Glutamatergic neuron (in vitro differentiated cells): ENCODE results near the gene SUCLG1. TPM values are rescaled to one million over a fixed set of nuclear protein-coding genes. Genes with fewer than 3 reads are reported as not detected.

ENCODE experiments used
- DNase-seq: peaks from one replicate; pipeline ENCODE4 v3.0.0; 2022
- H3K27ac Mint-ChIP-seq: one replicate; pipeline ENCODE4 v1.8.0; 2020; ENCODE audit warnings: mild to moderate bottlenecking, mixed read lengths, inconsistent platforms; ENCODE audit not compliant: unreplicated experiment
- H3K27me3 Mint-ChIP-seq: one replicate; pipeline ENCODE4 v1.8.0; 2020; ENCODE audit warnings: mild to moderate bottlenecking, moderate library complexity, mixed read lengths, inconsistent platforms; ENCODE audit not compliant: unreplicated experiment
- H3K36me3 Mint-ChIP-seq: one replicate; pipeline ENCODE4 v1.8.0; 2020; ENCODE audit warnings: mild to moderate bottlenecking, mixed read lengths, inconsistent platforms; ENCODE audit not compliant: unreplicated experiment
- H3K4me1 Mint-ChIP-seq: one replicate; pipeline ENCODE4 v1.8.0; 2020; ENCODE audit warnings: mild to moderate bottlenecking, low read depth, mixed read lengths, inconsistent platforms; ENCODE audit not compliant: unreplicated experiment
- H3K4me3 Mint-ChIP-seq: one replicate; pipeline ENCODE4 v1.8.0; 2020; ENCODE audit warnings: mild to moderate bottlenecking, mixed read lengths, inconsistent platforms; ENCODE audit not compliant: unreplicated experiment
- H3K9me3 Mint-ChIP-seq: one replicate; pipeline ENCODE4 v1.8.0; 2020; ENCODE audit warnings: mild to moderate bottlenecking, moderate library complexity, mixed read lengths, inconsistent platforms; ENCODE audit not compliant: unreplicated experiment
- CTCF ChIP-seq: fragments of 200-600 bp; sonication (generic); IDR thresholded peaks from one replicate; pipeline ENCODE4 v1.5.0; 2021; ENCODE audit not compliant: partially characterized antibody, unreplicated experiment
- total RNA-seq: library from RNA; stranded (reverse); fragmentation: NEBNext Ultra II Directional; extraction: Animal tissue kit (Norgen Biotek cat#: 25700); gene quantifications from one replicate; pipeline ENCODE4 v1.2.1, GENCODE V29; 2021; ENCODE audit not compliant: unreplicated experiment

SUCLG1 gene
- total RNA-seq, 1 donor from 2014 or later, result 68.5 TPM

- no peaks in the 10 kb centered on the region for H3K9me3 Mint-ChIP-seq
- no peak for TF ChIP-seq CTCF
Measured at GRCh38 chr2:84389794-84390193, 69.3 kb downstream of the SUCLG1 start.

DNA sequence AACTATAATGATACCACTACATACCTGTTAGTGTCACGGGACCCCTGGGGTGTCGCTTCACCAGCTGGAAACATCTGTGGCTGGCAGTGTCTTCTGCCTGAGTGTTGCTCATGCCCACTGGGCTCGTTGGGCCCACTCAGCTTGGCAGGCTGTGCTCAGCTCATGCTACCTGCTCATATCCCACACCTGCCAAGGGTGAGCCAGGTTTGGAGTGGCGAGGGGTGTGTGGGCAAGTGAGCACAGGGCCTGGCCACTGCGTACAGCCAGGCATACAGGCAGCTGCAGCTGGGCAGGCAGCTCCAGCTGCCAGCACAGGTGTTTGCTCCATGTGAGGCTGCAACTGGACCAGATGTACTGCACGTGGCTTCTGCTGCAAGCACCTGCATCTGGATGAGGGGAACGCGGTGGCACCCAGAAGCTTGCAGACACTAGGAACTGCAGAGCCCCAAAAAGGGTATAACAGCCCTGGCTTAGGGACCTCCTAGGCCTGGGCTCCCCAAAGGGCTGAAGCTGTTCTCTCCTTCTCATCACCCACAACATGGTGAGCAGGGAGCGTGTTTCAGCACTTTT, 70.1 kb downstream of the SUCLG1 start:
- no peak for DNase-seq
- H3K27ac Mint-ChIP-seq, result no peak overlapping the region
- no peaks in the 10 kb centered on the region for H3K27me3 Mint-ChIP-seq
- H3K4me3 Mint-ChIP-seq, result no peak overlapping the region
- H3K4me1 Mint-ChIP-seq, result no peaks in the 10 kb centered on the region
- H3K9me3 Mint-ChIP-seq, result no peaks in the 10 kb centered on the region
- no peak for TF ChIP-seq CTCF
- H3K36me3 Mint-ChIP-seq, result peaks cover 13% of the 10 kb centered on the region

More at GRCh38 chr2:84389794-84390193, 69.3 kb downstream of the SUCLG1 start:
- Mint-ChIP-seq H3K4me1 (no peaks in the 10 kb centered on the region), H3K27ac (no peak overlapping the region), H3K27me3 (no peaks in the 10 kb centered on the region), H3K36me3 (peaks cover 13% of the 10 kb centered on the region), H3K4me3 (no peak overlapping the region)
- no peak for DNase-seq

DNA sequence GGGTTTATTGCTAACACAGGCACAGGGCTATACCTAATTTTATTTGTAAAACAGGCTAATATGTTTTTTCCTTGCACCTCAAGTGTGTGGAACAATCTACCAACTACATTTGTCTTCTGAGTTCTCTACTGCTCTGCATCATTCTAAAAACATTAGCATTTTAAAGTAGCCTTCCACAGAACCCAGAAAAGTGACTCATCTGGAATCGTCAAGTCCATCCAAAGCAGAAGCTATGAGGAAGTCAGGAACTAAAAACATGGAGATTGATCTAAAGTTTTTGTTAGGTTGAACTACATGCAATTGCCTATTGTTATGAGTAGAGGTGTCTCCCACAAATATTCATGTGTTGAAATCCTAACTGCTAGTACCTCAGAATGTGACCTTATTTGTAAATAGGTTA, 70.9 kb downstream of the SUCLG1 start:
- no peaks in the 10 kb centered on the region for H3K27me3 Mint-ChIP-seq
- peaks cover 3% of the 10 kb centered on the region for H3K9me3 Mint-ChIP-seq
- DNase-seq, result no peak
- no peaks in the 10 kb centered on the region for H3K4me1 Mint-ChIP-seq
- H3K4me3 Mint-ChIP-seq, result no peak overlapping the region
- H3K27ac Mint-ChIP-seq, result no peak overlapping the region
- peaks cover 13% of the 10 kb centered on the region for H3K36me3 Mint-ChIP-seq
- no peak for TF ChIP-seq CTCF

- TF ChIP-seq CTCF, result no peak
- Mint-ChIP-seq H3K36me3 (peaks cover 7% of the 10 kb centered on the region), H3K4me3 (no peak overlapping the region), H3K27me3 (no peaks in the 10 kb centered on the region), H3K9me3 (peaks cover 3% of the 10 kb centered on the region), H3K4me1 (no peaks in the 10 kb centered on the region), H3K27ac (no peak overlapping the region)
- no peak for DNase-seq
Measured at GRCh38 chr2:84386336-84387040, 72.6 kb downstream of the SUCLG1 start.

- no peaks in the 10 kb centered on the region for H3K27me3 Mint-ChIP-seq
- no peaks in the 10 kb centered on the region for H3K36me3 Mint-ChIP-seq
- H3K4me1 Mint-ChIP-seq, result no peaks in the 10 kb centered on the region
- H3K4me3 Mint-ChIP-seq, result no peak overlapping the region
- TF ChIP-seq CTCF, result no peak
- no peak for DNase-seq
- peaks cover 3% of the 10 kb centered on the region for H3K9me3 Mint-ChIP-seq
- H3K27ac Mint-ChIP-seq, result no peak overlapping the region
Measured at GRCh38 chr2:84383271-84383670, 75.8 kb downstream of the SUCLG1 start.
